HEK293T (cell line): ENCODE results near the gene TRIM10.

Source experiments
- BHLHE40 ChIP-seq: fragments of 450-650 bp; IDR thresholded peaks from 2 replicates; pipeline ENCODE4 v1.6.1; 2016; ENCODE audit warnings: mild to moderate bottlenecking, moderate library complexity, borderline replicate concordance
- FOXA1 ChIP-seq: fragments of 450-650 bp; IDR thresholded peaks from 2 replicates; pipeline ENCODE4 v1.6.1; 2016; ENCODE audit warnings: mild to moderate bottlenecking
- FOXM1 ChIP-seq: fragments of 450-650 bp; IDR thresholded peaks from 2 replicates; pipeline ENCODE4 v1.6.1; 2017; ENCODE audit warnings: mild to moderate bottlenecking, borderline replicate concordance
- NFRKB ChIP-seq: fragments of 450-650 bp; IDR thresholded peaks from 2 replicates; pipeline ENCODE4 v1.6.1; 2016; ENCODE audit warnings: mild to moderate bottlenecking, moderate library complexity
- SUZ12 ChIP-seq: fragments of 450-650 bp; IDR thresholded peaks from 2 replicates; pipeline ENCODE4 v1.6.1; 2016; ENCODE audit warnings: mild to moderate bottlenecking
- ZNF384 ChIP-seq: fragments of 450-650 bp; IDR thresholded peaks from 2 replicates; pipeline ENCODE4 v1.6.1; 2016

DNA sequence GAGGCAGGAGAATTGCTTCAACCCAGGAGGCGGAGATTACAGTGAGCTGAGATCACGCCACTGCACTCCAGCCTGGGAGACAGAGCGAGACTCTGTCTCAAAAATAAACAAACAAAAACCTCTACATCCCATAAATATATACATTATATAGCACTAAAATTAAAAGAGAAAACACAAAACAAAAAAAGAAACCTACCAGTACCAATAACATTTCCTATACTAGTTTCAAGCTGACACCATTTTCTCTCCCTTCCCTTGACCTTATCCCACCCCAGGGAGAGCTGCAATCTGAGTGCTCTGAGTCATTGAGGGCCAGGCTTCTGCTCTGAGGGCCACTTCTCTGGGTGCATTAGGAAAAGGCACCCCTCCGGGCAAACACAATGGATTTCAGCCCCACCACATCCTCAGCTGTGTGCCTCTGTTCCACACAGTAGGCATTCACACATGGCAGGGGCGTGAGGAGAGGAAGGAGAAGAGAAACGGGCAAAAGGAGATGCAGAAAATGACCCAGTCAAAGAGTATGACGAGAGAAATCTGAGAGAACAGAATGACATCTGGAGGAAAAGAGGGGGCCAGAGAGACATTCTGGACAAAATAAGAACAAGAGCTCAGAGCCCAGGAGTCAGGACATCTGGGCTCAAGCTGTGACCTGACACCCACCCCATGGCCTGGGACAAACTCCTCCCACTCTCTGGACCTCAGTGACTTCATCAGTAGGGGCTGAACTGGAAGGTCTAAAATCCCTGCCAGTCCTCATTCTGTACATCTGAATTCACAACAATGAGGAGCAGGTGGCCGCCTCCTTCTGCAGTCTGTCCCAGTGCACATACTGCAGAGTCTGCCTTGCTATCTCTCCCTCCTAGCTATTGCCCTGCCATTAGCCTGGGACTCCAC, 34.0 kb upstream of the TRIM10 start:
- TF ChIP-seq FOXA1 (no peak), SUZ12 (no peak), ZNF384 (no peak), FOXM1 (no peak), BHLHE40 (no peak), NFRKB (no peak)
